Epithelial cell of proximal tubule (primary cell): ENCODE results near the gene UNC13A. TPM values are rescaled to one million over a fixed set of nuclear protein-coding genes. Genes with fewer than 3 reads are reported as not detected.
"Not testable (repeated sequence)": the region's sequence is repeated elsewhere in the genome, so short reads cannot be mapped to it uniquely, and the experiment has no call there.

Source experiments
- DNase-seq: peaks from one replicate; pipeline ENCODE4 v3.0.0-alpha.2; 2011; ENCODE audit warnings: low read depth
- H3K4me3 ChIP-seq: 2 replicates; pipeline ENCODE4 v1.5.1; 2011; ENCODE audit warnings: low read depth, mild to moderate bottlenecking, low read length
- total RNA-seq: library from RNA; depleted of rRNA; stranded (reverse); fragments of >200 nt; gene quantifications from 2 replicates; pipeline ENCODE4 v1.2.3, GENCODE V29; 2015
- TF ChIP-seq, protein P1 (sequence below): conservative IDR thresholded peaks from 2 replicates; pipeline ENCODE4 v1.5.1; 2012; ENCODE audit warnings: low read depth, mild to moderate bottlenecking, low read length

Gene UNC13A
- total RNA-seq, 1 donor from 2014 or later, result 0.06 TPM

DNA sequence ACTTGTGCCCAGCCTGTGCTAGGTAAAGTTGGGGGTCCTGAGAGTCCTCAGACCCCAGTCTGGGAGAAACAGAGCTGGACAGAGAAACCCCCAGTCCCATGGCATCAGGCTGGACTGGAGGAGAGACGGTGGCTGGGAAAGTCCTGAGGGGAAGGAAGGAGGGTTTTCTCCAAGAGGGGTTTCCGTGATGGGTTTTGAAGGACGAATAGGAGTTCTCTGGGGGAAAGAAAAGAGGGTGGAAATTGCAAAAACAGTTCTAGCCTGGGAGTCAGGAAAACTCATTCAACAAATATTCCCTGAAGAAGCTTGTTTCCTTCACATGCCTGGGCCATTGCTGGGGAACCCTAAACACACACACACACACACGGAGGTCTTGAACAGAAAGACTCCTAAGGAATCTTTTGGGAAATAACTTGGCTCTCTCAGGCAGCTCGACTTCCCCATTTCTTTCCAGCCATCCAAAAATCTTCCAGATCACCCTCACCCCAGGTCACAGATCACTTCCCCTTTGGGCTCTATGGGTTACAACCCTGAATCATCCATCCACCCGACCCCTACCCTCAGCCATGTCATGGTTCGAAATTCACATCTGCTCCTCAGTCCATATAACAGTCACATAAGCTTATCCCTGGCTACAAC is 85.2 kb downstream of the UNC13A start:
- no peak for DNase-seq
- no peak overlapping the region for H3K4me3 ChIP-seq
- TF ChIP-seq, protein P1, sequence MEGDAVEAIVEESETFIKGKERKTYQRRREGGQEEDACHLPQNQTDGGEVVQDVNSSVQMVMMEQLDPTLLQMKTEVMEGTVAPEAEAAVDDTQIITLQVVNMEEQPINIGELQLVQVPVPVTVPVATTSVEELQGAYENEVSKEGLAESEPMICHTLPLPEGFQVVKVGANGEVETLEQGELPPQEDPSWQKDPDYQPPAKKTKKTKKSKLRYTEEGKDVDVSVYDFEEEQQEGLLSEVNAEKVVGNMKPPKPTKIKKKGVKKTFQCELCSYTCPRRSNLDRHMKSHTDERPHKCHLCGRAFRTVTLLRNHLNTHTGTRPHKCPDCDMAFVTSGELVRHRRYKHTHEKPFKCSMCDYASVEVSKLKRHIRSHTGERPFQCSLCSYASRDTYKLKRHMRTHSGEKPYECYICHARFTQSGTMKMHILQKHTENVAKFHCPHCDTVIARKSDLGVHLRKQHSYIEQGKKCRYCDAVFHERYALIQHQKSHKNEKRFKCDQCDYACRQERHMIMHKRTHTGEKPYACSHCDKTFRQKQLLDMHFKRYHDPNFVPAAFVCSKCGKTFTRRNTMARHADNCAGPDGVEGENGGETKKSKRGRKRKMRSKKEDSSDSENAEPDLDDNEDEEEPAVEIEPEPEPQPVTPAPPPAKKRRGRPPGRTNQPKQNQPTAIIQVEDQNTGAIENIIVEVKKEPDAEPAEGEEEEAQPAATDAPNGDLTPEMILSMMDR, result no peak

DNA sequence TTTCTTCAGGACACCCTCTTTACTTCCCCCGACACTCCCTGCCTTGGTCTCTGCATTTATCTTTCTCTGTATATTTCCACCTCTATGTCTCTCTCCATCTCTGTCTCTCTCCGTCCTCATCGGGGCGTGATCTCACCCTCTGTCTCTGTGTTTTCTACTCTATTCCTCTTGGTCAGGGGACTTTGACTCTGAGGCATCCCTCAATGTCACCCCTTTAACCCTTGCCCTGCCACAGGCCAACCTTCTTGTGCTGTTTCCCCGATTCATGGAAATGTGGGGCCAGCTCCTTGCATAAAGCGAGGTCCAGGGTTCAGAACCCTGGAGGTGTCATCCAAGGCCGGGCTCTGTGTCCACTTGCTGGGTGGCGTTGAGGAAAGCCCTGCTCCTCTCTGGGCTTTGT is 85.9 kb downstream of the UNC13A start:
- TF ChIP-seq, protein P1, result no peak
- DNase-seq, result no peak
- H3K4me3 ChIP-seq, result no peak overlapping the region

DNA sequence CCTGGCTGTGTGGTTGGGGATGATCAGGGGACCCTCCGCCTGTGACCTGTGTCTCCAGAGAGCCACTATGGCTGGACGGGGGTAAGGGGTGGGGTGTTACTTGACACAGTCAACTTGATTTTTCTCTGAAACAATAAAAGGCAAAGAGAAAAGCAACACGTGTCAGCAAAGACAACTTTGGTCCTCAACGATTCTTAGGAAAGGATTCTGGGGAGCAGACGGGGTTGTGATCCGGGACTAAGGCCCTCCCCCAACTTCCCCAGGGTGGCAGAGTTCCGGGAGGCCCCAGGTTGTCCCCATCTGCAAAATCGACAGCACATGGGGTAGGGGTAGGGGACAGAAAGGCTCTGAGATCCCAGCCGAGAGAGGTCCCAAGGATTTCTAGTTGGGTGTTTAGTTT is 86.5 kb downstream of the UNC13A start:
- TF ChIP-seq, protein P1, result no peak
- no peak for DNase-seq
- no peak overlapping the region for H3K4me3 ChIP-seq

DNA sequence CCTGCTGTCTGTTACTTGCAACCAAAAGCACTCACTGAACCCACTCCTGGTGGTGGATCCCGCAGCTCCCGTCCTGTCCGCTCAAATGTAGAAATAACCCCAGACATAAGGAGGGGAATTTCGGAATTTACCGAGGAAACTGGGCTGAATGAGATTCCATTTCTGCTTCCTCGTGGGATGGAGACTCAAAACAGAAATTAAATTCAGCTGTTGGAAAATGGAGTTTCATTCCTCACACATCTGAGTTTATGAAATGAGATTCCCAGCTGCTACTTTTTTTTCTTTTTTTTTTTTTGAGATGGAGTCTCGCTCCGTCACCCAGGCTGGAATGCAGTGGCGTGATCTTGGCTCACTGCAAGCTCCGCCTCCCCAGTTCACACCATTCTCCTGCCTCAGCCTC is 88.4 kb downstream of the UNC13A start:
- TF ChIP-seq, protein P1, result no peak
- no peak for DNase-seq
- H3K4me3 ChIP-seq, result no peak overlapping the region

DNA sequence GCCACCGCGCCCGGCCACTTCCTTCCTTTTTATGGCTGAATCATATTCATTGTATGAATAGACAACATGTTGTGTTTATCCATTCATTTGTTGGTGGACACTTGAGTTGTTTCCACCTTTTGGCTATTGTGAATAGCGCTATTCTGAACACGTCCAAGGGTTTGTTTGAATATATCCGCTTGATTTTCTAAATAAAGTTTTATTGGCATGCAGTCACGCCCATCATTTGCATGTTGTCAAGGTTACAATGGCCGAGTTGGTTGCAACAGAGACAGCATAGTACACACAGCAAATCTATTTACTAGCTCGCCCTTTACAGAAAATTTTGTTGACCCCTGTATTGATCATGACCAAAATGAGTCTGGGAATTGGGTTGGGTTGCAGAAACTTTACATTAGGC is 89.2 kb downstream of the UNC13A start:
- DNase-seq, result no peak
- TF ChIP-seq, protein P1, result no peak
- no peak overlapping the region for H3K4me3 ChIP-seq

DNA sequence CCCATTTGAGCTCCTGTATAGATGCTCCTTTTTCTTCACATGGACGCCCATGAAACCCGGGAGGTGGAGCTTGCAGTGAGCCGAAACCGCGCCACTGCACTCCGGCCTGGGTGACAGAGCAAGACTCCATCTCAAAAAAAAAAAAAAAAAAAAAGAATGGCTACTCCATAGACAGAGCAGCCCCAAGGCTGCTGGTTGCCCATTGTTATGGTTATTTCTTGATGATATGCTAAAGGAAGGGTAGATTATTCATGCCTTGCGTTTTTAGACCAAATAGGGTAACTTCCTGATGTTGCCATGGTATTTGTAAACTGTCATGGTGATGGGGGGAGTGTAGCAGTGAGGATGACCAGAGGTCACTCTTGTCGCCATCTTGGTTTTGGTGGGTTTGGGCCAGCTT is 90.1 kb downstream of the UNC13A start:
- not testable (repeated sequence) for DNase-seq, H3K4me3 ChIP-seq

DNA sequence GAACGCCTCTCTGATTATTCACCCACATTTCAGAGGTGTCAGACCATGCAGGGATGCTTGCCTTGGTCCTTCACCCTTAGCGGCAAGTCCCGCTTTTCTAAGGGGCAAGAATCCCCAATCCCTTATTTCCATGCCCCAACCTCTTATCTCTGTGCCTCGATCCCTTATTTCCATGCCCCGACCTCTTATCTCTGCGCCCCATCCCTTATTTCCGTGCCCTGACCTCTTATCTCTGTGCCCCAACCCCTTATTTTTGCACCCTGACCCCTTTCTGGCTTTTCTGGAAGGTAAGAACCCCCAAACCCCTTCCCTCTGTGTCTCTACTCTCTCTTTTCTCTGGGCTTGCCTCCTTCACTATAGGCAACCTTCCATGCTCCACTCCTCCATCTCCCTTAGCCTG is 93.9 kb downstream of the UNC13A start:
- H3K4me3 ChIP-seq, DNase-seq: not testable (repeated sequence)

DNA sequence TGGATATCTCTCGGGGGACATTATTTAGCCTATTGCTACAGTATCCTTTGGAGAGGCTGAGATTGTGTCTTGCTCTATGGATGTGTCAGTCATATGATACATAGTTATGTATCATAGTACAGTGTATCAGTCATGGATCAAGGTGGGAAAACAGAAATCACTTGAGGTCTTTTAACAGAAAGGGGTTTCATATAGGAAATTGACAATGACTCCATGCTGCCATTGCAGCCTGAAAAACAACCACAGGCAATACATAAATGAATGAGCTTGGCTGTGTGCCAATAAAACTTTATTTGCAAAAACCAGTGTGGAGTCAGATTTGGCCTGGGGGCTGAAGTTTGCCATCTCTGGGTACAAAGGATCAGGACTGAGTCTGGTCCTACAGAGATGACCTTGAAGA is 97.3 kb downstream of the UNC13A start:
- no peak overlapping the region for H3K4me3 ChIP-seq
- TF ChIP-seq, protein P1, result no peak

DNA sequence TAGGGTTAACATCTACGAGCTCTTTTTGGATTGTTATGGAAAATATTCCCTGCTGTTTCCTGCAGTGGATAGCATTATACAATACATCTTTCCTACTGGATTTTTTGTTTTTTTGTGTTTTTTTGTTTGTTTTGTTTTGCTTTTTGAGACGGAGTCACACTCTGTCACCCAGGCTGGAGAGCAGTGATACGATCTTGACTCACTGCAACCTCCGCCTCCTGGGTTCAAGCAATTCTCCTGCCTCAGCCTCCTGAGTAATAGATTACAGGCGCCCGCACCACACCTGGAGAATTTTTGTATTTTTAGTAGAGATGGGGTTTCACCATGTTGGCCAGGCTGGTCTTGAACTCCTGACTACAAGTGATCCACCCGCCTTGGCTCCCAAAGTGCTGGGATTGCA is 102.8 kb downstream of the UNC13A start:
- not testable (repeated sequence) for DNase-seq, H3K4me3 ChIP-seq

More for the DNA sequence above, 97.3 kb downstream of the UNC13A start:
- no peak for DNase-seq
